HUES48 (cell line): ENCODE results near the gene S100A10.
A peak's percentile ranks its signal among the peaks of the same experiment; 100 is the strongest.

Source experiments
- H3K27ac ChIP-seq: one replicate; pipeline ENCODE4 v1.7.0; 2013; ENCODE audit warnings: low read depth, low read length, inconsistent platforms
- H3K27me3 ChIP-seq: 2 replicates; pipeline ENCODE4 v1.6.1; 2013; ENCODE audit warnings: mild to moderate bottlenecking, low read length; ENCODE audit not compliant: control insufficient read depth, insufficient read depth
- H3K36me3 ChIP-seq: 2 replicates; pipeline ENCODE4 v1.6.1; 2013; ENCODE audit warnings: low read length; ENCODE audit not compliant: control insufficient read depth, insufficient read depth
- H3K4me1 ChIP-seq: 2 replicates; pipeline ENCODE4 v1.6.1; 2013; ENCODE audit warnings: mild to moderate bottlenecking, low read length; ENCODE audit not compliant: control insufficient read depth, insufficient read depth
- H3K4me3 ChIP-seq: 2 replicates; pipeline ENCODE4 v1.5.1; 2013; ENCODE audit warnings: mild to moderate bottlenecking, low read depth, low read length
- H3K9ac ChIP-seq: 2 replicates; pipeline ENCODE4 v1.6.1; 2013; ENCODE audit warnings: mild to moderate bottlenecking, low read depth, low read length, moderate library complexity
- H3K9me3 ChIP-seq: 2 replicates; pipeline ENCODE4 v1.6.1; 2013; ENCODE audit warnings: low read length; ENCODE audit not compliant: control insufficient read depth, insufficient read depth

Gene S100A10

DNA sequence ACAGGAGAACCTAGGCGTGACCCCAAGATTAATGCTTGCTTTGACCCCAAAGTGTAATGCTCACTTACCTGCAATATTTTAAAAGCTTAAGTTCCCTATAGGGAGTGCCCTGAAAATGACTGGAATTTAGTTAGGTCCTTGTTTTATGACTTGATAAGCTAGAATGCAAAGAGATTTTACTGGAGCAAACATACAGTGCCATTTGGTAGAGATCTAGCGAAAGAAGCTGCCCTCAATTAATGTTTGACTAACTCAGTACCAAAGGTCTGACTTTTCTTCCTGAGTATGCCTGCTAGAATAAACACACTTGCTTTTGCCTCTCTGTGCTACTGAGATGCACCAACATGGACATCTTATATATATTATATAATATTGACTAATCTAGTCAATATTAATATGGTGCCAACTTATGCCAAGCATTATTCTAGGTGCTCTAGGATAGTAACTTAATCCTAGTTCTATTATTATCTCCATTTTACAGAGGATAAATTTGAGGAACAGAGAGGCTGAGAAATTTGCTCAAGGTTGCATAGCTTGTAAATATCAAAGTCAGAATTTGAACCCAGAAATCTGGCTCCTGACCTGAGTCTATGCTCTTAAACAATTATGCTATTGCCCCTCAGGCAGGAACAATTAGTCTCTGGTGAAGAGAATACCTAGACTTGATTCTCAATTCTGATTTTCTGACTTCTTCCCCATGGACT is 18.2 kb downstream of the S100A10 start:
- no peaks in the 10 kb centered on the region for H3K27me3 ChIP-seq
- H3K4me3 ChIP-seq: no peak overlapping the region
- H3K27ac ChIP-seq: peak overlapping the region; percentile 51
- H3K9ac ChIP-seq: no peak overlapping the region
- H3K4me1 ChIP-seq: peaks cover 17% of the 10 kb centered on the region
- H3K36me3 ChIP-seq: no peaks in the 10 kb centered on the region
- no peaks in the 10 kb centered on the region for H3K9me3 ChIP-seq

DNA sequence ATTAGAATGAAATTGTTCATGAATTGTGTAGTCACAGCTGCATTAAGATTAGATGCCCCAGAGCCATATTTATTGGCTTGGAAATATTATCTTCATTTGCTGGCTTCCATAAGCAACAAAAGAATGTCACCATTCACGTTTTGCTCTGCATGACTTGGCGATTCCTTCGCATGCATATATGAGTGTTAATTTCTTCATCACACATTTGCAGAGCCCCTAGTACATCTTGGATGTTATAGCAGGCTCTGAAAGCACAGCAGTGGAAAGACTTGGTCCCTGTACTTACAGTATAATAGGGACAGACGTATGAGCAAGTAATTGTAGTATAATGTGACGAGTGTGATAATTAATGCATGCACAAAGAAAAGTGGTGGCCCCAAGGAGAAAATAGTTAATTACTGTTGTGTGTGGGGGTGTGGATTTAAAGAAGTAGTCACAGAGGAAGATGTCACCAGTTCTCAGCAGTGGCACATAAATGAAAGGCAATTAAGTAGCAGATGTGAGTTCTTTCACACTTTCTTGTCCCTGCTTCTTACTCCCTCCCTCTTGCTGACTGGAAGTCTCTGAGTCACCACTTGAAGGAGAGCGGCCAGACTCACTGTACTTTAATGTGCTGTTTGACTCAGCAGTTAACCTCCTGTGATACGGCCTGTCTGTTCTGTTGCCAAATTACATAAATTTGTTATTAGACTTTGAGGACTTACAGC is 21.0 kb downstream of the S100A10 start:
- H3K4me3 ChIP-seq: no peak overlapping the region
- no peaks in the 10 kb centered on the region for H3K27me3 ChIP-seq
- H3K4me1 ChIP-seq: peaks cover 30% of the 10 kb centered on the region
- peak overlapping the region; percentile 66 for H3K27ac ChIP-seq
- no peaks in the 10 kb centered on the region for H3K36me3 ChIP-seq
- H3K9me3 ChIP-seq: no peaks in the 10 kb centered on the region
- no peak overlapping the region for H3K9ac ChIP-seq

DNA sequence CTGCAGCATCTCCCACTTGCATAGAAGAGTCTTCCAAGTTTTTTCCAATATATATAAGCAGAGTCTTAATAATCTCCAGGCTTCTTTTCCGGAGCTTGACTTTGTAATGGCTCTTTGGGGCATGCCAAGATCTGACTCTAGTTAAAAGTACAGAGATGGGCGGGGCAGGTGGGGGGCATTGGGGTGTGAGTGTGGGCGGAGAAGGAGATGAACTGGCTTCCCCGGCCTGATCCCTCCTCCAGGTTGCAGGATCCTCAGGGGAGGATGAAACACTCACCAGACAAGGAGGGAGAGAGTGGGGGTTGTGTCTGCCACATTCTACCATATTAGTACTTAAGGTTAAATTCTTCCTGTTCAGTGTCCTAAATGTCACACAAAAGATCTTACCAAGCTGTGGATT is 23.0 kb downstream of the S100A10 start:
- H3K4me3 ChIP-seq: no peak overlapping the region
- H3K36me3 ChIP-seq: no peaks in the 10 kb centered on the region
- H3K9me3 ChIP-seq: no peaks in the 10 kb centered on the region
- no peak overlapping the region for H3K27ac ChIP-seq
- H3K27me3 ChIP-seq: no peaks in the 10 kb centered on the region
- H3K9ac ChIP-seq: no peak overlapping the region
- H3K4me1 ChIP-seq: peaks cover 30% of the 10 kb centered on the region

DNA sequence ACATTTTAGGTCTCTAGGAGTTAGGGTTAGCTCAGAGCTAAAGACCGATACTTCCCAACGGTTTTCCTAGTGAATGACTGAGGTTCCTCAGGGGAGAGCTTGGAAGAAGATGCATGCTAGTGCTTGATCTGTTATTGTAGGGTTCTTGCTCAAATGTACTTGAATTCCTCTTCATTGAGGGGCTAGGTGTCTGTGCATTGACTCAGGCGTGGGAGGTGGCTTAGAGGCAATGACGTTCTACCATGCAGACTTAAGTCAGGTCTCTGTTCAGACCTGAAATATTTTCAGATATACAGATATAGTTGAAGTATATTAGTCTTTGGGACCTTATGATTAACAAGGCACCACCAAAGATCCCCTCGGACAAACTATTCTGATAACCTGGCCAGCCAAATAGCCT is 23.5 kb downstream of the S100A10 start:
- H3K27me3 ChIP-seq: no peaks in the 10 kb centered on the region
- H3K27ac ChIP-seq: no peak overlapping the region
- no peaks in the 10 kb centered on the region for H3K9me3 ChIP-seq
- H3K4me1 ChIP-seq: peaks cover 30% of the 10 kb centered on the region
- H3K36me3 ChIP-seq: no peaks in the 10 kb centered on the region
- H3K4me3 ChIP-seq: no peak overlapping the region
- no peak overlapping the region for H3K9ac ChIP-seq

DNA sequence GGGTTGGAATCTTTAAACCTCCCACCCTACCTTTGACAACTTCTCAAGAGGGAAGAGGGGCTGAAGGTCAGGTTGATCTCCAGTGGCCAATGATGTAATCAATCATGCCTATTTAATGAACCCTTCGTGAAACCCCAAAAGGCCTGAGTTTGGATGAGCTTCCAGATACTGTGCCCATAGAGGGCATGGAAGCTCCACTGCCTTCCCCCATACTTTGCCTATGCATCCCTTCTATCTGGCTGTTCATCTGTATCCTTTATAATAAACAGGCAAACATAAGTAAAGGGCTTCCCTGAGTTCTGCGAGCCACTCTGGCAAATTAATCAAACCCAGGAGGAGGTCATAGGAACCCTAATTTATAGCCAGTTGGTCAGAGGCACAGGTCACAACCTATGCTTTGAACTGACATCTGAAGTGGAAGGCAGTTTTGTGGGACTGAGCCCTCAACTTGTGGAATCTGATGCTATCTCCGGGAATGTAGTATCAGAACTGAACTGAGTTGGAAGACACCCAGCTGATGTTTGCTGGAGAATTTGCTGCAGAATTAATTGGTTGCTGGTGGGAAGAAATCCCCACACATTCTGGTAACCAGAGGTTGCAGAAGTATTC is 24.8 kb downstream of the S100A10 start:
- Histone ChIP-seq H3K36me3 (no peaks in the 10 kb centered on the region), H3K9me3 (no peaks in the 10 kb centered on the region), H3K9ac (no peak overlapping the region), H3K4me3 (no peak overlapping the region), H3K4me1 (peaks cover 30% of the 10 kb centered on the region), H3K27me3 (no peaks in the 10 kb centered on the region), H3K27ac (peak overlapping the region; percentile 38)

DNA sequence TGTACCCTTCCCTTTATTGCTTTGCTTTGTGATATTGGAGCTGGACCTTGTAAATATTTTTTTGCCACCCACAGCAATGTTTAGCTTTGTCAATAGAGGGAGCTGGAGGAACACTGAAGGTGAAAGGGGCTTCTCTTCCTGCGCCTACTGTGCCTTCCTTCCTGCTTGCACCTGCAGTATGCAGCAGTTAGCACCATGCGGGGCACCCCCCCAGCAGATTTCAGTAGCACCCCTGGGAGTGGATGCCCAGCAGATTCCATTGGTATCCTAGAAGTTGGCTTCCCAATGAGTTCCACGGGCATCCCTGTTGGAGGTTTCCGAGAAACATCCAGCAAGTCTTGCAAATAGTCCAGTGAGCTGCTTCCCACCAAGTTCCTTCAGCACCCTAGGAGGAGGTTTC is 25.6 kb downstream of the S100A10 start:
- H3K27me3 ChIP-seq: no peaks in the 10 kb centered on the region
- peaks cover 24% of the 10 kb centered on the region for H3K4me1 ChIP-seq
- no peaks in the 10 kb centered on the region for H3K9me3 ChIP-seq
- H3K36me3 ChIP-seq: no peaks in the 10 kb centered on the region
- H3K4me3 ChIP-seq: no peak overlapping the region
- H3K9ac ChIP-seq: no peak overlapping the region
- peak overlapping the region; percentile 38 for H3K27ac ChIP-seq

DNA sequence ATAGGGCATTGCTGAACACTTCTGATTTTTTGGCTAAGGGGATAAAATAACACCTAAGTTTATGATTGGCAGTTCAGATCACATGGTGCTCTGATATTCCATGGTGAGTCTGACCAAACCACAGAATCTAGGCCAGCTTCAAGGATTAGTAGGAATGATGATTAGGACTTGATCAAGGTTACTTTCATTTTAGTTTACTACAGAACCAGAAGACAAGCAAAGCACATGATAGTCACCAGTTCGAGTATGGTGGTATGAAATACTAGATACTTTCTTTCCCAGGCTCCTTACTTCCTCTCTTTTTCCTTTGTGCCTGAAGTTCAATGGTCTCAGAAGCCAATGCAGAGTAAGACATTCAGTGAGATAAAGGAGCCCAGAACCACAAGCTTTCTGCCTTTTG is 26.6 kb downstream of the S100A10 start:
- Histone ChIP-seq H3K4me1 (peaks cover 15% of the 10 kb centered on the region), H3K9ac (no peak overlapping the region), H3K9me3 (no peaks in the 10 kb centered on the region), H3K27ac (no peak overlapping the region), H3K27me3 (no peaks in the 10 kb centered on the region), H3K4me3 (no peak overlapping the region), H3K36me3 (no peaks in the 10 kb centered on the region)

DNA sequence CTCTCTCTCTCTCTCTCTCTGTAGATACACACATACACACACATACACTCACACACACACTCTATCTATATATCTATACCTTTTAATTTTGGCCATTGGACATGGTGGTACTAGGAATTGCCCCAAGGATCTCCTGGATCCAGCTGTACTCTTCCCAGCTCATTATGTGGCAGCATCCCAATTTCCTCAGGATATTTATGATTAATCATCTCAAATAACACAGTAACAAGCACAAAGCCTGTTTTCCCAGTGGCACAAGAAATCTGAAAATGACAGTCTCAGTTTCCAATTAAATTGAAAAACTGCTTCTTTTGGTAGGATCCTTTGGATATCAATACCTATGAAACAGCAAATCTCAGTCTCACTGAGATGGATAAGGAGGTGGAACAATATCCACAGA is 27.6 kb downstream of the S100A10 start:
- no peaks in the 10 kb centered on the region for H3K9me3 ChIP-seq
- no peaks in the 10 kb centered on the region for H3K36me3 ChIP-seq
- no peaks in the 10 kb centered on the region for H3K27me3 ChIP-seq
- no peak overlapping the region for H3K4me3 ChIP-seq
- no peak overlapping the region for H3K9ac ChIP-seq
- H3K4me1 ChIP-seq: peaks cover 13% of the 10 kb centered on the region
- no peak overlapping the region for H3K27ac ChIP-seq

DNA sequence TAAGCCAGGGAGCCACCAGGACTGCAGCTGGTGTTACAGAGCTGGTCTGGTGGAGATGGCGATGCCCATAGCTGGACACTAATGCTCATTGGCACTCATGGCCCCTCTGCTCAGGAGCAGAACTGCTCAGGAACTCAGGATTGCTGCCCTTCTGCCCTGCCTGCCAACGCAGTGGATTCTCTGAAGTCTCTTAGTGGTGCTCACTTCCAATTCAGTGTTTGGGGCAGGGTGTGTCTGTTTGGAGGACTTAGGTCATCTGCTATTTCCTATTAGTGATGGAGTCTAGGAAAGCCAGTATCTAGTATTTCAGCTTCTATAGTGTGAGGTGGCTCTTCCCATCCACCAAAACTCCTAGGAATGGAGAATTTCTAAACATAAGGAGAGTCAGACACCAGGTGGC is 29.1 kb downstream of the S100A10 start:
- Histone ChIP-seq H3K27me3 (no peaks in the 10 kb centered on the region), H3K4me3 (no peak overlapping the region), H3K9ac (no peak overlapping the region), H3K4me1 (peaks cover 13% of the 10 kb centered on the region), H3K27ac (no peak overlapping the region), H3K9me3 (no peaks in the 10 kb centered on the region), H3K36me3 (no peaks in the 10 kb centered on the region)

DNA sequence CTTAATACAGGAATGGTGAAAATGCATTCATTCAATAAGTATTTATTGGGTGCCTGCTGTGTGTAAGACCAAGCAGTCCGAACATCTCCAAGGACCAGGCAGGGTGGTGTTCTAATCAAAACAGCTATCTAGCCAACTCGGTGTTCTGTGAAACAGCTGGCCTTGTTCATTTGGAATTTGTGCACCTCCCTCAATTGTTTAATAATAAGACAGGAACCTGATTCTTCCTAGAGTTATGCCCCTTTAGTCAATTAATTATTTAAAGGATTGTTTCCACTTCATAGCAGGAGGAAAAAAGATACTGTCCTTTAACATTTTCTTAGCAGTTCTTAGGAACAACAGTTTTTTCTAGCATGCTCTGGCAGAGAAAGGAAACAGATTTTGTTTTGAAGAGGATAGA is 30.4 kb downstream of the S100A10 start:
- Histone ChIP-seq H3K4me1 (peaks cover 3% of the 10 kb centered on the region), H3K27me3 (no peaks in the 10 kb centered on the region), H3K4me3 (no peak overlapping the region), H3K9ac (no peak overlapping the region), H3K9me3 (no peaks in the 10 kb centered on the region), H3K36me3 (no peaks in the 10 kb centered on the region), H3K27ac (no peak overlapping the region)

DNA sequence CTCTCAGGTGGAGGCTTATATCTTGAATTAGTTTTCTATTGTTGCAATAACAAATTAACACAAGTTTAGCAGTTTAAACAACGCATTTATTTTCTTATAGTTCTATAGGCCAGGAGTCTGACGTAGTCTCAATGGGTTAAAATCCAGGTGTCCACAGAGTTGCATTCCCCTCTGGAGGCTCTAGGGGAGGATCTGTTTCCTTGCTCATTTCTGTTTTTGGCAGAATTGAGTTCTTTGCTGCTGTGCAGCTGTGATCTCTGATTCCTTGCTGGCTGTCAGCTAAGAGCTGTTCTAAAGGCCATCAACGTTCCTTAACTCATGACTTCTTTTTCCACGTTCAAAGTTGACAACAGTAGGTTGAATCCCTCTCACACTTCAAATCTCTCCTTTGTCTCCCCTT is 31.8 kb downstream of the S100A10 start:
- no peak overlapping the region for H3K27ac ChIP-seq
- H3K27me3 ChIP-seq: no peaks in the 10 kb centered on the region
- no peak overlapping the region for H3K9ac ChIP-seq
- no peaks in the 10 kb centered on the region for H3K9me3 ChIP-seq
- no peaks in the 10 kb centered on the region for H3K36me3 ChIP-seq
- no peaks in the 10 kb centered on the region for H3K4me1 ChIP-seq
- no peak overlapping the region for H3K4me3 ChIP-seq
